SK-N-SH (cell line): ENCODE data around the gene HNRNPD. TPM values are rescaled to one million over a fixed set of nuclear protein-coding genes. Genes with fewer than 3 reads are reported as not detected.
"Not testable (repeated sequence)": the region's sequence is repeated elsewhere in the genome, so short reads cannot be mapped to it uniquely, and the experiment has no call there.

ENCODE experiments used
- CTCF ChIA-PET: fragments of 300-600, 350-600 bp; formaldehyde crosslinking; extraction: SDS; loops from one replicate; lab custom pipeline; 2021; lab: Yijun Ruan, JAX
- POLR2A ChIA-PET: fragments of 350-600 bp; sonication (Branson Sonifier 250); formaldehyde crosslinking; extraction: SDS; loops from one replicate; lab custom pipeline; 2020; ENCODE audit warnings: antibody characterized with exemption, inconsistent platforms; lab: Yijun Ruan, JAX
- DNase-seq: peaks from one replicate; pipeline ENCODE4 v3.0.0; 2012
- H2AFZ ChIP-seq: fragments of 200-600 bp; sonication (generic); 2 replicates; pipeline ENCODE4 v1.8.1; 2016; ENCODE audit warnings: antibody characterized with exemption, mild to moderate bottlenecking, low read depth
- H3F3A ChIP-seq: fragments of 200-600 bp; sonication (generic); replicated peaks from 2 replicates; pipeline ENCODE3; 2016; ENCODE audit warnings: antibody characterized with exemption, mild to moderate bottlenecking; ENCODE audit not compliant: insufficient read depth
- H3K27ac ChIP-seq, 2 experiments: fragments of 200-500 bp in 1 of 2; fragments of 200-600 bp in 1 of 2; sonication (Bioruptor generic) in 1 of 2; sonication (generic), shearing (Covaris generic) in 1 of 2; 2 replicates each; pipeline versions ENCODE4 v1.5.1 to v1.6.1; 2014 to 2016; ENCODE audit warnings: low read depth in 2 of 2, inconsistent platforms in 1 of 2, low read length in 1 of 2, mild to moderate bottlenecking in 1 of 2, mixed read lengths in 1 of 2
- H3K27me3 ChIP-seq: fragments of 200-600 bp; sonication (generic), shearing (Covaris generic); 2 replicates; pipeline ENCODE4 v1.6.1; 2016; ENCODE audit warnings: mixed run types; ENCODE audit not compliant: insufficient read depth
- H3K36me3 ChIP-seq, 2 experiments: fragments of 200-500 bp in 1 of 2; fragments of 200-600 bp in 1 of 2; sonication (Bioruptor generic) in 1 of 2; sonication (generic) in 1 of 2; replicated peaks in 1 of 2; 2 replicates each; pipeline versions ENCODE3 to v1.5.1; 2014 to 2016; ENCODE audit warnings: low read length in 1 of 2, mild to moderate bottlenecking in 1 of 2; ENCODE audit not compliant: insufficient read depth in 2 of 2, control insufficient read depth in 1 of 2
- H3K4me1 ChIP-seq, 2 experiments: fragments of 200-500 bp in 1 of 2; fragments of 200-600 bp in 1 of 2; sonication (Bioruptor generic) in 1 of 2; sonication (generic), shearing (Covaris generic) in 1 of 2; 2 replicates each; pipeline versions ENCODE4 v1.5.1 to v1.6.1; 2014 to 2016; ENCODE audit warnings: low read depth in 1 of 2, low read length in 1 of 2, mixed run types in 1 of 2; ENCODE audit not compliant: insufficient read depth in 2 of 2, control insufficient read depth in 1 of 2
- H3K4me2 ChIP-seq: fragments of 200-600 bp; sonication (generic), shearing (Covaris generic); 2 replicates; pipeline ENCODE4 v1.6.1; 2017; ENCODE audit warnings: mixed run types
- H3K4me3 ChIP-seq, 2 experiments: fragments of 200-500 bp in 1 of 2; fragments of 200-600 bp in 1 of 2; sonication (Bioruptor generic) in 1 of 2; sonication (generic), shearing (Covaris generic) in 1 of 2; 2 replicates each; pipeline versions ENCODE4 v1.5.1 to v1.8.1; 2014 to 2016; ENCODE audit warnings: low read depth in 2 of 2, inconsistent platforms in 1 of 2, low read length in 1 of 2, mild to moderate bottlenecking in 1 of 2, mixed read lengths in 1 of 2, moderate library complexity in 1 of 2
- H3K79me2 ChIP-seq: fragments of 200-600 bp; sonication (generic); 2 replicates; pipeline ENCODE4 v1.8.1; 2017; ENCODE audit warnings: mild to moderate bottlenecking; ENCODE audit not compliant: insufficient read depth
- H3K9ac ChIP-seq: fragments of 200-600 bp; sonication (generic); 2 replicates; pipeline ENCODE4 v1.6.1; 2017; ENCODE audit warnings: mixed run types
- H3K9me2 ChIP-seq: fragments of 200-600 bp; sonication (generic); 2 replicates; pipeline ENCODE4 v1.6.1; 2017; ENCODE audit warnings: mixed run types
- H3K9me3 ChIP-seq: fragments of 200-600 bp; sonication (generic); 2 replicates; pipeline ENCODE4 v1.6.1; 2017; ENCODE audit warnings: mixed run types, mild to moderate bottlenecking, moderate library complexity
- H4K20me1 ChIP-seq: fragments of 200-600 bp; sonication (generic); 2 replicates; pipeline ENCODE4 v1.6.1; 2017; ENCODE audit warnings: mild to moderate bottlenecking, mixed run types; ENCODE audit not compliant: insufficient read depth
- CHD2 ChIP-seq: fragments of 150-350 bp; IDR thresholded peaks from 2 replicates; pipeline ENCODE4 v1.6.1; 2018; ENCODE audit warnings: low read length; ENCODE audit not compliant: partially characterized antibody
- ELF1 ChIP-seq: IDR thresholded peaks from 2 replicates; pipeline ENCODE4 v1.4.0; 2012
- EP300 ChIP-seq, 2 experiments: IDR thresholded peaks; 2 replicates each; pipeline versions ENCODE4 v1.4.0 to v1.6.1; 2012; ENCODE audit warnings: borderline replicate concordance in 1 of 2, low read depth in 1 of 2, low read length in 1 of 2
- EZH2phosphoT487 ChIP-seq: fragments of 200-600 bp; sonication (generic); IDR thresholded peaks from 2 replicates; pipeline ENCODE4 v1.6.1; 2017; ENCODE audit warnings: low read depth, mixed run types, mild to moderate bottlenecking, antibody characterized with exemption, moderate library complexity, borderline replicate concordance
- FOXJ3 ChIP-seq: sonication (generic); formaldehyde crosslinking; IDR thresholded peaks from 2 replicates; pipeline ENCODE4 v1.5.1; 2020; ENCODE audit warnings: mild to moderate bottlenecking, missing genetic modification reagents
- MEF2A ChIP-seq: IDR thresholded peaks from 2 replicates; pipeline ENCODE4 v1.4.0; 2012; ENCODE audit warnings: low read depth, borderline replicate concordance
- PBX3 ChIP-seq: IDR thresholded peaks from 2 replicates; pipeline ENCODE4; 2012
- RCOR1 ChIP-seq: fragments of 150-350 bp; IDR thresholded peaks from 2 replicates; pipeline ENCODE4 v1.6.1; 2017; ENCODE audit warnings: antibody characterized with exemption, low read length
- RXRA ChIP-seq: IDR thresholded peaks from 2 replicates; pipeline ENCODE4 v1.4.0; 2012; ENCODE audit warnings: low read depth, mild to moderate bottlenecking, borderline replicate concordance
- SMC3 ChIP-seq: IDR thresholded peaks from 2 replicates; pipeline ENCODE4 v1.6.1; 2012; ENCODE audit warnings: low read depth, low read length, improper control_type of control experiment
- TEAD4 ChIP-seq: IDR thresholded peaks from 2 replicates; pipeline ENCODE4 v1.4.0; 2012; ENCODE audit warnings: mild to moderate bottlenecking, borderline replicate concordance; ENCODE audit not compliant: insufficient read depth
- ZBTB33 ChIP-seq: IDR thresholded peaks from 2 replicates; pipeline ENCODE4 v1.4.0; 2012; ENCODE audit warnings: low read depth, borderline replicate concordance
- WGBS: methylation state at CpG from one replicate; pipeline ENCODE4 v1.1.6; 2017; ENCODE audit warnings: low lambda C conversion rate; 5-methylcytosine and 5-hydroxymethylcytosine counted together
- polyA plus RNA-seq, 3 experiments: library from polyadenylated mRNA; depleted of rRNA; stranded (reverse); fragments of >200 nt; gene quantifications; 2 replicates each; pipeline ENCODE4 v1.2.3, GENCODE V29; 2012
- TF ChIP-seq, protein P1 (sequence below): fragments of 150-350 bp; IDR thresholded peaks from 2 replicates; pipeline ENCODE4 v1.6.1; 2017; ENCODE audit warnings: antibody characterized with exemption, low read length, low read depth, borderline replicate concordance
- TF ChIP-seq, protein P2 (sequence below): IDR thresholded peaks from 2 replicates; pipeline ENCODE4 v1.4.0; 2012; ENCODE audit warnings: low read depth, borderline replicate concordance
- TF ChIP-seq, protein P3 (sequence below): fragments of 200-600 bp; sonication (generic); IDR thresholded peaks from 2 replicates; pipeline ENCODE4 v1.6.1; 2017; ENCODE audit warnings: antibody characterized with exemption, mild to moderate bottlenecking, moderate library complexity

The HNRNPD gene
- polyA plus RNA-seq, 1 of the 3 experiments (the other 2 are of a cell fraction) = 286 TPM

DNA sequence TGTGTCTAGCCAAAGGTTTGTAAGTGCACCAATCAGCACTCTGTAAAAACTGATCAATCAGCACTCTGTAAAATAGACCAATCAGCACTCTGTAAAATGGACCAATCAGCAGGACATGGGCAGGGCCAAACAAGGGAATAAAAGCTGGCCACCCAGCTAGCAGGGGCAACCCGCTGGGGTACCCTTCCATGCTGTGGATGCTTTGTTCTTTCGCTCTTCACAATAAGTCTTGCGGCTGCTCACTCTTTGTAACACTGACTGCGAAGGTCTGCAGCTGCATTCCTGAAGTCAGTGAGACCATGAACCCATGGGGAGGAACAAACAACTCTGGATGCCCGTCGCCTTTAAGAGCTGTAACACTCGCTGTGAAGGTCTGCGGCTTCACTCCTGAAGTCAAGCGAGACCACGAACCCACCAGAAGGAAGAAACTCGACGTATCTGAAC lies 42.2 kb upstream of the HNRNPD start:
- DNase-seq = no peak
- Histone ChIP-seq H3K9me3 (peaks cover 7% of the 10 kb centered on the region; the same call in 1 of the 2 replicates), H3K4me1 (no peaks in the 10 kb centered on the region), H3K9ac (no peak overlapping the region), H3F3A (no peaks in the 10 kb centered on the region), H3K4me3 (no peak overlapping the region), H3K27ac (no peak overlapping the region), H3K9me2 (no peaks in the 10 kb centered on the region; the same call in 1 of the 2 replicates), H3K27me3 (no peaks in the 10 kb centered on the region), H3K4me2 (no peak overlapping the region), H3K79me2 (no peaks in the 10 kb centered on the region), H3K36me3 (no peaks in the 10 kb centered on the region), H2AFZ (no peak overlapping the region), H4K20me1 (no peaks in the 10 kb centered on the region)
- WGBS = 94% methylated on average over 12 of the region's 12 CpGs
- TF ChIP-seq ELF1 (no peak), RXRA (no peak), FOXJ3 (CRISPR knock-in tag) (no peak), SMC3 (no peak), CHD2 (no peak), EZH2phosphoT487 (no peak), ZBTB33 (no peak), RCOR1 (no peak), EP300 (IDR thresholded peaks at IDR 0.05; ENCODE audit: borderline replicate concordance in 1 of 2, low read depth in 1 of 2, low read length in 1 of 2) (no peak), MEF2A (no peak), TEAD4 (no peak), PBX3 (no peak)
- TF ChIP-seq, protein P1, sequence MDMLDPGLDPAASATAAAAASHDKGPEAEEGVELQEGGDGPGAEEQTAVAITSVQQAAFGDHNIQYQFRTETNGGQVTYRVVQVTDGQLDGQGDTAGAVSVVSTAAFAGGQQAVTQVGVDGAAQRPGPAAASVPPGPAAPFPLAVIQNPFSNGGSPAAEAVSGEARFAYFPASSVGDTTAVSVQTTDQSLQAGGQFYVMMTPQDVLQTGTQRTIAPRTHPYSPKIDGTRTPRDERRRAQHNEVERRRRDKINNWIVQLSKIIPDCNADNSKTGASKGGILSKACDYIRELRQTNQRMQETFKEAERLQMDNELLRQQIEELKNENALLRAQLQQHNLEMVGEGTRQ = no peak
- TF ChIP-seq, protein P2, sequence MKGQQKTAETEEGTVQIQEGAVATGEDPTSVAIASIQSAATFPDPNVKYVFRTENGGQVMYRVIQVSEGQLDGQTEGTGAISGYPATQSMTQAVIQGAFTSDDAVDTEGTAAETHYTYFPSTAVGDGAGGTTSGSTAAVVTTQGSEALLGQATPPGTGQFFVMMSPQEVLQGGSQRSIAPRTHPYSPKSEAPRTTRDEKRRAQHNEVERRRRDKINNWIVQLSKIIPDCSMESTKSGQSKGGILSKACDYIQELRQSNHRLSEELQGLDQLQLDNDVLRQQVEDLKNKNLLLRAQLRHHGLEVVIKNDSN = no peak
- TF ChIP-seq, protein P3, sequence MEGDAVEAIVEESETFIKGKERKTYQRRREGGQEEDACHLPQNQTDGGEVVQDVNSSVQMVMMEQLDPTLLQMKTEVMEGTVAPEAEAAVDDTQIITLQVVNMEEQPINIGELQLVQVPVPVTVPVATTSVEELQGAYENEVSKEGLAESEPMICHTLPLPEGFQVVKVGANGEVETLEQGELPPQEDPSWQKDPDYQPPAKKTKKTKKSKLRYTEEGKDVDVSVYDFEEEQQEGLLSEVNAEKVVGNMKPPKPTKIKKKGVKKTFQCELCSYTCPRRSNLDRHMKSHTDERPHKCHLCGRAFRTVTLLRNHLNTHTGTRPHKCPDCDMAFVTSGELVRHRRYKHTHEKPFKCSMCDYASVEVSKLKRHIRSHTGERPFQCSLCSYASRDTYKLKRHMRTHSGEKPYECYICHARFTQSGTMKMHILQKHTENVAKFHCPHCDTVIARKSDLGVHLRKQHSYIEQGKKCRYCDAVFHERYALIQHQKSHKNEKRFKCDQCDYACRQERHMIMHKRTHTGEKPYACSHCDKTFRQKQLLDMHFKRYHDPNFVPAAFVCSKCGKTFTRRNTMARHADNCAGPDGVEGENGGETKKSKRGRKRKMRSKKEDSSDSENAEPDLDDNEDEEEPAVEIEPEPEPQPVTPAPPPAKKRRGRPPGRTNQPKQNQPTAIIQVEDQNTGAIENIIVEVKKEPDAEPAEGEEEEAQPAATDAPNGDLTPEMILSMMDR = no peak
- CTCF ChIA-PET = interaction anchor here (1.5 kb wide), 1 partner anchor 13 kb away, joined by 5 read pairs; no protein-coding TSS in a partner anchor
- POLR2A ChIA-PET = interaction anchor here (1.3 kb wide), 1 partner anchor 14 kb away, joined by 5 read pairs; no protein-coding TSS in a partner anchor

DNA sequence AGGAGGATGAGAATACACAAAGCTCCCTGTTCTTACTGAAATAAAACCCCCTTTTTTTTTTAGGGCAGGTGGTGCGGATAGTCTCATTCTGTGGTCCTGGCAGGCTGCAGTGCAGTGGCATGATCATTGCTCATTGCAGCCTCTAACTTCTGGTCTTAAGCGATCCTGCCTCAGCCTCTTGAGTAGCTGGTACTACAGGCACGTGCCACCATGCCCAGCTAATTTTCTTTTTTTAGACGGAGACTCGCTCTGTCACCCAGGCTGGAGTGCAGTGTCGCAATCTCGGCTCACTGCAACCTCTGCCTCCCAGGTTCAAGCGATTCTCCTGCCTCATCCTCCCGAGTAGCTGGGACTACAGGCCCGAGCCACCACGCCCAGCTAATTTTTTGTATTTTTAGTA lies 41.3 kb upstream of the HNRNPD start:
- H3K4me2 ChIP-seq, H3K36me3 ChIP-seq, H3F3A ChIP-seq, H4K20me1 ChIP-seq, H3K27me3 ChIP-seq, H3K9me2 ChIP-seq, DNase-seq, H3K4me1 ChIP-seq, H3K4me3 ChIP-seq, H3K9ac ChIP-seq, H3K27ac ChIP-seq, H3K79me2 ChIP-seq, H2AFZ ChIP-seq, CTCF ChIA-PET, H3K9me3 ChIP-seq: not testable (repeated sequence)
- POLR2A ChIA-PET = interaction anchor here (0.7 to 1.3 kb wide), 2 partner anchors 14 to 41 kb away, joined by 3 to 5 read pairs; no protein-coding TSS in a partner anchor
- 89% methylated on average over 9 of the region's 11 CpGs for WGBS
